Small intestine (tissue), 7 donors: Measurements from ENCODE around the gene LTBP1. TPM values are rescaled to one million over a fixed set of nuclear protein-coding genes. Genes with fewer than 3 reads are reported as not detected.

Source experiments
- DNase-seq, 2 donors: peaks; one replicate each; pipeline versions ENCODE4 v3.0.0 to v3.0.0-alpha.2; 2013
- FAIRE-seq: peaks from 2 replicates; lab custom pipeline; 2012; peaks lifted over from hg19 to GRCh38; lab: Jason Lieb, UNC
- H3K27ac ChIP-seq, 3 donors: one replicate each; pipeline ENCODE4 v1.5.1; 2013; ENCODE audit warnings: low read length in 2 of 3, mild to moderate bottlenecking in 2 of 3, control low read depth in 1 of 3, inconsistent platforms in 1 of 3, low read depth in 1 of 3, moderate library complexity in 1 of 3
- H3K27me3 ChIP-seq, 3 donors: one replicate each; pipeline ENCODE4 v1.6.1; 2013; ENCODE audit warnings: low read length in 3 of 3, inconsistent platforms in 1 of 3; ENCODE audit not compliant: control insufficient read depth in 3 of 3, insufficient read depth in 3 of 3
- H3K36me3 ChIP-seq, 3 donors: one replicate each; pipeline ENCODE4 v1.6.1; 2013; ENCODE audit warnings: low read length in 3 of 3, inconsistent platforms in 1 of 3, low read depth in 1 of 3, mild to moderate bottlenecking in 1 of 3, moderate library complexity in 1 of 3; ENCODE audit not compliant: control insufficient read depth in 3 of 3, insufficient read depth in 2 of 3
- H3K4me1 ChIP-seq, 3 donors: one replicate each; pipeline ENCODE4 v1.6.1; 2013; ENCODE audit warnings: low read length in 2 of 3, inconsistent platforms in 1 of 3, low read depth in 1 of 3, mild to moderate bottlenecking in 1 of 3, moderate library complexity in 1 of 3; ENCODE audit not compliant: control insufficient read depth in 3 of 3, insufficient read depth in 2 of 3
- H3K4me3 ChIP-seq, 3 donors: one replicate each; pipeline ENCODE4 v1.5.1; 2013; ENCODE audit warnings: low read length in 3 of 3, control low read depth in 1 of 3, inconsistent platforms in 1 of 3, low read depth in 1 of 3, mild to moderate bottlenecking in 1 of 3, moderate library complexity in 1 of 3
- H3K9me3 ChIP-seq, 2 donors: one replicate each; pipeline ENCODE4 v1.6.1; 2013; ENCODE audit warnings: low read depth in 1 of 2, low read length in 1 of 2; ENCODE audit not compliant: control insufficient read depth in 2 of 2, insufficient read depth in 1 of 2
- WGBS, 3 donors: extraction: QIAGEN DNeasy Blood & Tissue Kit; methylation state at CpG; one replicate each; pipeline ENCODE4 v1.1.7; 2013; 5-methylcytosine and 5-hydroxymethylcytosine counted together
- polyA plus RNA-seq, 4 donors: library from polyadenylated mRNA; stranded (reverse) in 3 of 4; unstranded in 1 of 4; fragments of 200-250 nt in 3 of 4; fragments of 120-200 nt in 1 of 4; gene quantifications; one replicate each; pipeline versions ENCODE4 v1.2.1 to v1.2.3, GENCODE V29; 2013
- donor health status: healthy with polysubstance abuse.
- donor health status: control.
- donor health status: control.
- donor health status: Bipolar disorder and iron deficiency.
- donor health status: healthy.

LTBP1 gene
- polyA plus RNA-seq, 4 donors = 0.67 to 12.1 (median 6.1) TPM

DNA sequence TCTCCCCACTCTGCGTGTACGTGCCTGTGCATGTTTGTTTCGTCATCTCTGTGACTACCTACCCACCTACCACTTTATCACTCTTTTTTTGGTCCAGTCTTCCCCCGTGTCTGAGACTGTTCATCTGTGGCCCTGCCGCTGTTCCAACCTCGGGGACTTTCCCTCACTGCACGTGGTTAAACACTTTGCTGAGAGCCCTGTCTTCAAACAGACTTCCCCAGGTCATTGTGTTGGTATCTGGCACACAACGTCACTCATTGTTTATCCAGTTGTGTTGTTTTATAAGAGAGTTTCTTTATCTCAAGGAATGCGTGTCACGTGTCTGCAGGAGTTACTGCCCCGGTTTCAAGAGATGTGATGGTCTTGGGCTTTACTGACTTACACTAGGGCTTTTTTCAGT, 267.7 kb downstream of the LTBP1 start:
- WGBS, 3 donors = 60 to 72% (median 64%) methylated on average over 11 of the region's 11 CpGs
- DNase-seq = no peak
- Histone ChIP-seq H3K9me3 (no peaks in the 10 kb centered on the region), H3K4me3 (no peak overlapping the region), H3K36me3 (no peaks in the 10 kb centered on the region), H3K27me3 (no peaks in the 10 kb centered on the region), H3K27ac (no peak overlapping the region), H3K4me1 (no peaks in the 10 kb centered on the region)
- FAIRE-seq = no peak

DNA sequence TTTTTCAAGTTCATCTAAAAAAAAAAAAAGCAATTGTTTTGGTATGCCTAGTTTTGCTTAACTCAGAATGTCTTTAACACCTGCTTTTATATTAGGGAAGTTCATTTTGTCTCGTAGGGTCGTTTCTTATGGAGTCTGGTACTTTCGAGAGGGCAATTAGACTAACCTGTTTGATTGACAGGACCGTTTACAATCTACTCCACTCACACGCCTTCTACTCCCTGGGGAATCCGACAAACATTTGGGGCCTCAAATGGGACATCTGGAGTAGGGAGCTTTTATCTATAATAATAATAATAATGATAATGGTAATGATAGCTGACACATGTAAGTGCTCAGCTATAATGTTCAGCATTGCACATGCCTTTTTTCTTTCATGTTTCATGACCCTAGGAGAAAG, 268.1 kb downstream of the LTBP1 start:
- no peak overlapping the region for H3K27ac ChIP-seq
- H3K4me1 ChIP-seq = no peaks in the 10 kb centered on the region
- FAIRE-seq = no peak
- no peaks in the 10 kb centered on the region for H3K27me3 ChIP-seq
- no peaks in the 10 kb centered on the region for H3K36me3 ChIP-seq
- no peak for DNase-seq
- no peak overlapping the region for H3K4me3 ChIP-seq
- 61 to 72% (median 65%) methylated on average over 6 of the region's 6 CpGs for WGBS, 3 donors
- H3K9me3 ChIP-seq = no peaks in the 10 kb centered on the region

DNA sequence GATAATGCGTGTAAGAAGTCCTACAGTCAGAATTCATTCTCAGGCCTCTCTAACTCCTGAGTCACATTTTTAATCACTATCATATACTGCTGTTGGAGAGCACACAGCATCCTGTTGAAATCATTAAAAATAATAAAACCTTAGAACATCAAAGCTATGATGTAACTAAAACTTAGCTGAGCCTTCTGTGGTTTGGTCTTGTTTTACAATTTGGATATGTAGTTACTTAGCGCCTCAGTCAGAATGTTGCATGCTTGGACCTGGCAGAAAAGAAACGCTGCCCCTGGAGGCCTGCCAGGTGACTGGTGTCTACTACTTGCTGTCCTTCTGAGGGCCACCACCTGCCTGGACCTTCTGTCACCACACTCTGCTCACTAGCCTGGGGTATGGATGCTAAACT, 268.5 kb downstream of the LTBP1 start:
- DNase-seq (no peak), FAIRE-seq (no peak)
- Histone ChIP-seq H3K4me3 (no peak overlapping the region), H3K4me1 (no peaks in the 10 kb centered on the region), H3K9me3 (no peaks in the 10 kb centered on the region), H3K27ac (no peak overlapping the region), H3K36me3 (no peaks in the 10 kb centered on the region), H3K27me3 (no peaks in the 10 kb centered on the region)
- 79 to 83% (median 83%) methylated on average over 3 of the region's 3 CpGs for WGBS, 3 donors

DNA sequence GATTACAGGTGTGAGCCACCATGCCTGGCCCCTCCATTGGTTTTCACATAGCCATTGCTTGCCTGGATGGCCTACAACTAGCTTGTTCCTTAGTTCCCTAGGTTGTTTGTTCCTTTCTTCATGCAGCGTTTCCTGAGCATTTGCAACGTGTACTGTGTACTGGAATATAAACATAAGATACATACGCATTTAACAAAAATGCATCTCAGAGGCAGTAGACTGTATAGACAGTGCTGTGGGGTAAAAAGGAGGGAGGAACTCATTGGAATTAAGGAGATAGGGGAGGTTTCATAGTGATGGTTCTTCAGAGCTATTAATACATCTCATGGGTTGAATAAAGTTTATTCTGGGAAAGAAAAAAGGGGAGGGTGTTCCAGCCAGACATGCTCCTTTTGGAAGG, 269.2 kb downstream of the LTBP1 start:
- DNase-seq (no peak), FAIRE-seq (no peak)
- no peak overlapping the region for H3K4me3 ChIP-seq
- H3K36me3 ChIP-seq = no peaks in the 10 kb centered on the region
- H3K27ac ChIP-seq = no peak overlapping the region
- H3K27me3 ChIP-seq = no peaks in the 10 kb centered on the region
- H3K9me3 ChIP-seq = no peaks in the 10 kb centered on the region
- H3K4me1 ChIP-seq = no peaks in the 10 kb centered on the region
- 92 to 93% (median 92%) methylated on average over 3 of the region's 3 CpGs for WGBS, 3 donors

DNA sequence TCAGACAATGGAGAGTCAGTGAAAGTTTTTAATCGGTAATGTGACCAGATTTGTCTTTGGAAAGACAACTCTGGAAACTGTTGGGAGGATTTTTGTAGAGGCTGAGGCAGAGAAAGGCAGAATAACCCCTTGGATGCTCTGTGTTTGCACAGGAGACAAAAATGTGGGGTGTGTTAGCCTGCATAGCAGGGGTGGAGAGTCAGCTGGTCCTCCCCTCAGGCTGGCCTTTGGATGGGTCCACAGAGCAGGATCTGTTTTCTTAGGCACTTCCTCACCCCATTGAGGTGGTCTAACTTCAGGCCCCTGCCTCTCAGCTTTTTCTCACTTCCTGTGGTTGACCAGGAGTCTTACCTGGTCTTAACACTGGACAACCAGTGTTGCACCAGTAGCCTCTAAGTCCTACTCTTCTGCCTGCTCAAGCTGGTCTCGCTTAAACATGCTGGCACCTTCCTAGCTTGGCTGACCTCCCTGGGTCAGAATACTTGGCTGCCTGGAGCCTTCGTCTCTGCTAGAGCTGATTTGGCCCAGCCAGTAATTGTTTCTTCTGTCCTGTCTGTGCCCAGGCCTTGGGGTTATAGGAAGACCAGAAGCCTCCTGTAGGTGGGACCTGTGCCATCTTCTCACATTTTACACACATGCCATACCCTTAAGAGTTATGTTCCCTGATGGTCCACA, 269.9 kb downstream of the LTBP1 start:
- 74 to 87% (median 86%) methylated on average over 3 of the region's 3 CpGs for WGBS, 3 donors
- Histone ChIP-seq H3K4me3 (no peak overlapping the region), H3K9me3 (no peaks in the 10 kb centered on the region), H3K27ac (no peak overlapping the region), H3K36me3 (no peaks in the 10 kb centered on the region), H3K27me3 (no peaks in the 10 kb centered on the region), H3K4me1 (no peaks in the 10 kb centered on the region)
- DNase-seq = no peak
- FAIRE-seq = no peak

DNA sequence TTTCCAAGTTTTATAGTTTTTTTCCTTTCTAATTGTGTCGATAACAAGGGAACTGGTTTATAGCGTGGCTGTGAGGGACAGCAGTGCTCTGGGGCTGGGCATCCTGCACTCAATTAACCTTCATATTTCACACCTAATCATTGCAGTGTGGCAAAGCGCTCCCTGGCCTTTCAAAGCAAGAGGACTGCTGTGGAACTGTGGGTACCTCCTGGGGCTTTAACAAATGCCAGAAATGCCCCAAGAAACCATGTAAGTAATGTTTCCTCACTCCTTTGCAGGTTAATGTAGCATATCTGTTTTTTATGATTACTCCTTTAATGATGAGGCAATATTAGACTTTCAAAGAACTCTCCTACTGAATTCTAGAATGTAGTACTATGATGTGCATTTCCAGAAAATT, 270.7 kb downstream of the LTBP1 start:
- FAIRE-seq (no peak), DNase-seq (no peak)
- no peaks in the 10 kb centered on the region for H3K27me3 ChIP-seq
- H3K27ac ChIP-seq = no peak overlapping the region
- no peaks in the 10 kb centered on the region for H3K9me3 ChIP-seq
- 87 to 94% (median 90%) methylated on average over 3 of the region's 3 CpGs for WGBS, 3 donors
- no peaks in the 10 kb centered on the region for H3K36me3 ChIP-seq
- no peaks in the 10 kb centered on the region for H3K4me1 ChIP-seq
- H3K4me3 ChIP-seq = no peak overlapping the region

DNA sequence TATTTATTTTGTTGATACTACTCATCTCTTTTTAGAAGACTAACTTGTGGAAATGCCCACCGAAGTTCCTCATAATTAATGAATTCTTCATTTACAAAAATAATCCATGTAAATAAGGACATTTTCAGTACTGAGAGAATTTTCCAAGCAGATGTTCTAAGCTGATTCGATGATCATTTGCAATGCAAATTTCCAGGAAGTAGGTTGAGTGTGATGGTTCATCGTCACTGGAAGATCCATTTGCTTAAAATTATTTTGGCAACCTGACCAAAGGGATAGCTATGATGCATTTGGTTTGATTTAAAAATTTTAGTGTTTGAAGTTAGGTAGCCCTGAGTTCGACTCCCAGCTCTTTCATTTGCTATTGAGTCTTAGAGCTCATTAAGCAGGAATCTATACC, 272.4 kb downstream of the LTBP1 start:
- DNase-seq = no peak
- no peak for FAIRE-seq
- Histone ChIP-seq H3K27ac (no peak overlapping the region), H3K36me3 (no peaks in the 10 kb centered on the region), H3K4me1 (no peaks in the 10 kb centered on the region), H3K9me3 (no peaks in the 10 kb centered on the region), H3K27me3 (no peaks in the 10 kb centered on the region), H3K4me3 (no peak overlapping the region)
- WGBS, 3 donors = 85 to 88% (median 86%) methylated on average over 4 of the region's 4 CpGs

DNA sequence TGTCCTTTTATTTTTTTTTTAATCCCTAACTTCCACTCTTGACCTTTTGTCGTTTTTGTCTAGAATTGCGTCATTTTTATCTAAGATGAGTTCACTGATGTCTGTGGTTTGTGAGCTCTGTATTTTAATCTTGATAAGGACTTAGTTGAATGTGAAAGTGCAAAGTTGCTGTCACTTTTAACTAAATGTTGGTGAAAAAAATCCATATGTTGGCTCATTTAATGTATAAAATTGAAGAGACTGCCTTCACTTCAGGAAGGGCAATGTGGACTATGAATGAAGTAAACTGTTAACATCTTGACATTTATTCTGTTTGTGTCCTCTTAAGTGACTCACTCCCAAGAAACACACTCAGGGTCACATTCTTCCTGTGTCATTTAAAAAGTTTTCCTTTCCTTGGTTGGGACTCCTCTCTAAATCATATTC, 273.1 kb downstream of the LTBP1 start:
- H3K4me3 ChIP-seq = no peak overlapping the region
- no peaks in the 10 kb centered on the region for H3K9me3 ChIP-seq
- DNase-seq (no peak), FAIRE-seq (no peak)
- H3K4me1 ChIP-seq = no peaks in the 10 kb centered on the region
- no peaks in the 10 kb centered on the region for H3K36me3 ChIP-seq
- no peak overlapping the region for H3K27ac ChIP-seq
- WGBS, 3 donors = 35 to 62% (median 45%) methylated on average over 2 of the region's 2 CpGs
- H3K27me3 ChIP-seq = no peaks in the 10 kb centered on the region

DNA sequence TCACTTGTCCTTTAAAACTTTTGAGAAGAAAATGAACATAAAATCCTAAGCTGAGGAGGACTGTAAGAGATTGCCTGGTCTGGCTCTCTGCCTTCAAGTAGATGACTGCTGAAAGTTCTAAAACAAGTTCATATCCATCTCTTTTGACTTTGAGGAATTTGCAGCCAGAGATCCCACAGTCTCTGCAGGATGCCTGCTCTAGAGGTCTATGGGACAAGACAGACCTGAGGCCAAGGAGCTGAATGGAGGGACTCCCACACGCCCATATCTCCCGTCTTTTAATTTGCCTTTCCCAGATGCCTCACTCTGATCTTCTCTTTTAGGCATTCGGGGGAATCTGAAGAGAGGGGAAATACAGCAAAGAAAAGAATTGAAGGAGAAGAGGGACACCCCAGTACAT, 273.8 kb downstream of the LTBP1 start:
- WGBS, 3 donors = 85 to 93% (median 89%) methylated on average over 3 of the region's 3 CpGs
- FAIRE-seq = no peak
- no peaks in the 10 kb centered on the region for H3K27me3 ChIP-seq
- H3K4me3 ChIP-seq = no peak overlapping the region
- peak overlapping the region in 1 of 3 donors; percentile 70 for H3K27ac ChIP-seq
- no peaks in the 10 kb centered on the region for H3K9me3 ChIP-seq
- H3K4me1 ChIP-seq = no peaks in the 10 kb centered on the region
- no peak for DNase-seq
- no peaks in the 10 kb centered on the region for H3K36me3 ChIP-seq
